HEK293 (cell line): ENCODE results near the gene COL12A1.

Source experiments
- KLF1 ChIP-seq: fragments of 450-650 bp; formaldehyde crosslinking; IDR thresholded peaks from 2 replicates; pipeline ENCODE4 v1.5.1; 2016; ENCODE audit warnings: missing biosample characterization, missing genetic modification characterization
- PRDM4 ChIP-seq: fragments of 450-650 bp; formaldehyde crosslinking; IDR thresholded peaks from 2 replicates; pipeline ENCODE4 v1.5.1; 2017; ENCODE audit warnings: missing biosample characterization, missing genetic modification characterization
- PRDM6 ChIP-seq: fragments of 450-650 bp; formaldehyde crosslinking; IDR thresholded peaks from 2 replicates; pipeline ENCODE4 v1.5.1; 2017; ENCODE audit warnings: missing biosample characterization, missing genetic modification characterization
- ZBTB20 ChIP-seq: fragments of 450-650 bp; formaldehyde crosslinking; IDR thresholded peaks from 2 replicates; pipeline ENCODE4 v1.5.1; 2016; ENCODE audit warnings: missing biosample characterization, missing genetic modification characterization
- ZNF266 ChIP-seq: fragments of 450-650 bp; formaldehyde crosslinking; IDR thresholded peaks from 2 replicates; pipeline ENCODE4 v1.5.1; 2016; ENCODE audit warnings: missing biosample characterization, missing genetic modification characterization, low read depth
- ZNF394 ChIP-seq: fragments of 450-650 bp; formaldehyde crosslinking; IDR thresholded peaks from 2 replicates; pipeline ENCODE4 v1.5.1; 2016; ENCODE audit warnings: missing biosample characterization, missing genetic modification characterization, mild to moderate bottlenecking, moderate library complexity, borderline replicate concordance
- ZNF501 ChIP-seq: fragments of 450-650 bp; formaldehyde crosslinking; IDR thresholded peaks from 2 replicates; pipeline ENCODE4 v1.5.1; 2016; ENCODE audit warnings: missing biosample characterization, missing genetic modification characterization
- TF ChIP-seq, protein P1 (sequence below): fragments of 450-650 bp; formaldehyde crosslinking; IDR thresholded peaks from 2 replicates; pipeline ENCODE4 v1.5.1; 2016; ENCODE audit warnings: missing biosample characterization, missing genetic modification characterization

DNA sequence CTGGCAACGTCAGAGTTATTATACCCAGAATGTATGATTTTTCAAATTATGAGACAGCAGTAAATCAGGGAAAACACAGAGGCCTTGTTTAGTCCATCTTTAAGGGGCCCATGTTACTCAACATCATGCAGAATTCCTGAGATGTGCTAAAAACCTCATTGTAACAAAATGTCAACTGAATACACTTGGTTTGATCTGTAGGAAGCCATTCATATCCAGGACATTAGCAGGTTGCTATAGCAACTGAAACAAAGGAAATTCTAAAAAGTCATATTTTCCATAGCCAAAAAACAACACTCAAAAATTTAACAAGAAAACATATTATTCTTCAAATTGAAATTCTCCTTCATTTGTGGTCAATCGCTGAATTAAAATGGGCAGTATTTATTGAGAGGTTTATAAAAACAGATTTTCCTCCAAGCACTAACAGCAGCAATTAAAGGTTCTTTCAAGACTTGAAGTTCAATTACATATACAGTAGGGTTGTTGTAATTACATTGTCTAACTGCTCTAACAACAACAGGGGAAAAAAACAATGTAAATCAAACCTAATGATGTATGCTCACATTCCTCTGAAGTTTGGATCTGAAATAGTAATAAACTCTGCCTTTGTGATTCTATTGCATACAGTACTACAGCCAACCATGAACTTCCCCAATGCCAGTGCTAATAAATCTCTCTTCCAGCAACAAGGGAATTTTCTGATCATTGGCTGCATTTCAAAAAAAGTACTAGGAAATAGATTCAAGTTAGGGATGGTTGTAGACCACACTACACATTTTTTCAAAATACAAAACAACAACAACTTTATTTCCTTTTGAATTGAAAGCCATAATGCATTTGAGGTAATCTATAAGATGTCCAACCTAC is 34.9 kb downstream of the COL12A1 start:
- TF ChIP-seq KLF1 (tag by site-specific recombination) (no peak), ZNF266 (no peak), ZNF394 (tag by site-specific recombination) (no peak), ZBTB20 (tag by site-specific recombination) (no peak), PRDM4 (no peak), ZNF501 (tag by site-specific recombination) (no peak), PRDM6 (tag by site-specific recombination) (no peak)
- TF ChIP-seq, protein P1, sequence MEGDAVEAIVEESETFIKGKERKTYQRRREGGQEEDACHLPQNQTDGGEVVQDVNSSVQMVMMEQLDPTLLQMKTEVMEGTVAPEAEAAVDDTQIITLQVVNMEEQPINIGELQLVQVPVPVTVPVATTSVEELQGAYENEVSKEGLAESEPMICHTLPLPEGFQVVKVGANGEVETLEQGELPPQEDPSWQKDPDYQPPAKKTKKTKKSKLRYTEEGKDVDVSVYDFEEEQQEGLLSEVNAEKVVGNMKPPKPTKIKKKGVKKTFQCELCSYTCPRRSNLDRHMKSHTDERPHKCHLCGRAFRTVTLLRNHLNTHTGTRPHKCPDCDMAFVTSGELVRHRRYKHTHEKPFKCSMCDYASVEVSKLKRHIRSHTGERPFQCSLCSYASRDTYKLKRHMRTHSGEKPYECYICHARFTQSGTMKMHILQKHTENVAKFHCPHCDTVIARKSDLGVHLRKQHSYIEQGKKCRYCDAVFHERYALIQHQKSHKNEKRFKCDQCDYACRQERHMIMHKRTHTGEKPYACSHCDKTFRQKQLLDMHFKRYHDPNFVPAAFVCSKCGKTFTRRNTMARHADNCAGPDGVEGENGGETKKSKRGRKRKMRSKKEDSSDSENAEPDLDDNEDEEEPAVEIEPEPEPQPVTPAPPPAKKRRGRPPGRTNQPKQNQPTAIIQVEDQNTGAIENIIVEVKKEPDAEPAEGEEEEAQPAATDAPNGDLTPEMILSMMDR (tag by site-specific recombination) = no peak
